HG02943 (cell line): ENCODE measurements around the gene PRKAG3.
"Not testable (repeated sequence)": the region's sequence is repeated elsewhere in the genome, so short reads cannot be mapped to it uniquely, and the experiment has no call there.

ENCODE experiments used
- ATAC-seq: cut with Tn5 transposase; IDR thresholded peaks from one replicate; pipeline ENCODE4 v1.9.1; 2021; ENCODE audit warnings: mild to moderate bottlenecking, low read depth, moderate library complexity; ENCODE audit not compliant: unreplicated experiment

Gene PRKAG3

DNA sequence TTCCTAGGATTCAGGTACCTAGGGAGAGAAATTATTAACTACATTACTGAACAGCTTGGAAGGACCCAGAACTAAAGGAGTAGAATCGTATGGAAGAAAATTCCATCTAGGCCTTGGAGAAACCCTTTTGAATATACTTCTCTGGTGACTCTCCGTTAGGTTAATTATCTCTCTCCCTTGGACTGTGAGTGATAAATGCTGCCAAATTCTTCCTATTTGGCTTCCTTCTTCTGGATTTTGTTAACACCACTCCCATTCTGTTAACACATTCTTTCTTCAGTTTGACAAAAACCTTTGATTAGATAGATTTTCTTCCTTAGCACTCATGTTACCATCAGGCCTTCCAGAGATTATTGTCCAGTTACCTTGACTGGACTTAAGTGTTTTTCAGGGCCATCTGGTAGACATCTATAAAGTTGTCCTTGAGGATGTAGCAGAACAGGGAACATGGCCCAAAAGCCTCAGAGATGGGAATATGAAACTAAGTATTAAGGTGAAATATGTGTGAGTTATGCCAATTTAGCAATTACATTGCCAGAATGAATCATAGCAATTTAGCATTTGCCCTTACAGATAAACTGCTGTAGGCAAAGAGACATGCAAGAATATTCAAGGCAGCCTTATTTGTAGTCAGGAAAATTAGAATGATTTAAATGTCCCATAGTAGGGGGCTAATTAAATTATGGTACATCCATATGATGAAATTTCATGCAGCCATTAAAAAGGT is 42.9 kb downstream of the PRKAG3 start:
- no peak for ATAC-seq

DNA sequence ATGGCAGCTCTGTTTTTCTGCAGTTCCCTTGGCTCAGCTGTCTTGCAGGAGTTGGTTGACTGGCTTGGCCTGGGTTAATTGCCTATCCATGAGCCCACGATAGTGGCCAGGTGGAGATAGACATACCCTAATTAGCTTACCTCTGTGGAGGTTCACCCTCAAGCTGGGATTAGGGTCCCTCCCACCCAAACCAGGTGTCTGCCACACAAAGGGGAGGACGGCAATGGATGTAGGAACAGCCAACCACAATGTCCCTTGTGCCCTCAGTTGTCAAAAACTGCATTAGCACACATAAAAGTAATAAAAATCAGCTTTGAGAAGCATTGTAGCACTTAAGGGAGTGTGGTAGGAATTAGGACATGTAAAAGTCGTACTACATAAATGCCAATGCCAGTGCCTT is 45.5 kb downstream of the PRKAG3 start:
- no peak for ATAC-seq

- ATAC-seq = no peak
These were observed 46.5 kb downstream of the PRKAG3 start for GRCh38 chr2:218785103-218785502.

DNA sequence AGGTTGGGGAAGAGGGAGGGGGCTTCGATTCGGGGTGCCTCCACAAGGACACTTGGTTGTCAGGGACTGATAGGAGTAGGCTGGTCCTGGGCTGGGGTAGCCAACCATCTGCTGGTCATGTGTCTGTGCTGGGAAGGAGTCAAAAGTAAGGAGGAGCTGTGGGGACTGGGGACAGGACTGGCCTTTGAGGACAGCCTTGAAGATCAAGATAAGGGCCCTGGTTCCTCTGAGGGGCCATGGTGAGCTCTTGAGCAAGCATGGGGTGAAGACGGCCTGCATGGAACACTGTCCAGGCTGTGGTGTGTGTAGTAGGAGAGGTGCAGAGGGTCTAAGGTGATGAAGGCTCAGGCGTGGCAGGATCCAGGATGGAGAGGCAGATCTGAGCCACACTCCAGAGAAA is 47.9 kb downstream of the PRKAG3 start:
- ATAC-seq = no peak

DNA sequence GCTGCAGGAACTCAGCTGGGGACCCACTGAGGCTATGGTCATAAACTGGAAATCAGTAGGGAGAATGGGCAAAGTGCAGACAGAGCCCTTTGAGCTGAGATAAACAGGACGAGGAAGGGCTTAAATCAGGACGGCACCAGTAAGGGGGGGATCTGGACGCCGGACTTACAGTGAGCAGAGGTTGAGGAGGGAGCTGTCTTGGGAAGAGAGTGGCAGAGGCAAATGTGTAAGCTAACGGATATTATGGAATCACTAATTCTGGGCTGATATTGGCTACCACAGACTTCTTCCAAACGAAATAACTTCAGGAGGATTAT is 49.1 kb downstream of the PRKAG3 start:
- no peak for ATAC-seq

- no peak for ATAC-seq
These were observed 49.7 kb downstream of the PRKAG3 start, which contains the start of gene CYP27A1 for GRCh38 chr2:218781691-218782527. TSS of gene CYP27A1 (plus strand) at chr2:218782147. CDS start at chr2:218782183, 36 bp downstream.

- no peak for ATAC-seq
These were observed 50.5 kb downstream of the PRKAG3 start for GRCh38 chr2:218780851-218781690.

GRCh38 chr2:218780046-218780445 is 51.6 kb downstream of the PRKAG3 start:
- no peak for ATAC-seq

DNA sequence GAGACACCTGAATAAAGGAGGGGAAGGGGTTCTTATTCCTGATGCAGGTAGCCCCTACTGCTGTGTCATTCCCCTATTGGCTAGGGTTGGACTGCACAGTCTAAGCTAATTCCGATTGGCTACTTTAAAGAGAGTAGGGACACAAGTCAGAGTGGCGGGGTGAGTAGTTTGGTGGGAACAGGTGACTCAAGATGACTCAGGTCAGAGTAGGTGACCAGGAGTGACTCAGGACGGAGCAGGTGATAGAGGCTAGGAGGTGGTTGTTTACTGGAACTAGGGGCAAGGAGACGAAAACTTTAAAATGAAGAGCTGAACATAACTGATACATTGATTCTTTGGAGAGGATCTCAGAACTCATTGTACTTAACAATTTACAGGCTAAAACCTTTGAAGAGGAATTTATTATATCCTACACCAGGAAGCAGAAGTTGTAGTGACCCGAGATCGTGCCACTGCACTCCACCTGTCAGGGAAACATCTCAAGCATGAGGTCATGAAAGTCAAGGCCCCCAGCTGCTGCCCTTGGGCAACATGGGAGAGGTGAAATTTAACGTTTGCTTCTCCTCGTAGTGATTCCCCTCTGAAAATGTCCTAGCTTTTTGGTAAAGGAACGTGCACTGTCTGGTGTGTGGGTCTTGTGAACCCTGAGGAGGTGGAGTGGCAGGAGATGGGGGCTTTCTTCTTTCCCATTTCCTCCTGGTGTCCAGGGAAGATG is 54.2 kb downstream of the PRKAG3 start:
- no peak for ATAC-seq

DNA sequence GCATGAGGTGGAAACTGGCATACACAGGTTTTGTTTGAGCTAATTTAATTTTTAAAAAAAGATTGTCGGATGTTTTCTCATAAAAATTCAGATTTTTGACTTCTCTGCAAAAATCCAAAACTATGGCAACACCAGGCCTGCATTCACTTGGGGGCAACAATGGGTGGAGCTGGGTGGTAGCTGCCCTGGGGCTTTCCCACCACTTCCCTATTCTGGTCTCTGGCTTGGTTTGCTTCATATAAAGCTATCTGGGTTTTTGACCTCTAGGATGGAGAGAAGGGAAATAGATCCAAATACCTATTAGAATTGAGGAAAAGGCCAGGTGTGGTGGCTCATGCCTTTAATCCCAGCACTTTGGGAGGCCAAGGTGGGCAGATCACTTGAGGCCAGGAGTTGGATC is 55.1 kb downstream of the PRKAG3 start:
- no peak for ATAC-seq

DNA sequence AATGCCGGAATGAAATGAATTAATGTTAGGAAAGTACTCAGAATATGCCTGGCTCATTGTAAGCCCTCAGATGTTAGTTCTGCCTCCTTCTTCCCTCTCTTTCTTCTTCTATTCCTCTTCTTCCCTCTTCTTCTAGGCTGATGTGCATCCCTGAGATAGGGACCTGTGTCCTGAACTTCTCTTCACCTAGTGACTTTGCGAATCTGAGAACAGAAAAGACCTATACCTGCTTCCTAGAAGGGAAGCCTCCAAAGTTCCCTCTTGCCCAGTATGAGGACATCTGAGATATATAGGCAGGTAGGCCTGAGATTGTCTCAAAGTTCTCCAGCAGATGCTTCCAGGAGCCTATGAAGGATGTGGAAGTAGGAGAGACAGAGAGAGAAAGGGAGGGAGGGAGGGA is 57.7 kb downstream of the PRKAG3 start:
- ATAC-seq = no peak

- ATAC-seq = not testable (repeated sequence)
These were observed 58.8 kb downstream of the PRKAG3 start for GRCh38 chr2:218772759-218773158.
